HG03103 (cell line): Measurements from ENCODE around the gene TOR3A.
"Not testable (repeated sequence)": the region's sequence is repeated elsewhere in the genome, so short reads cannot be mapped to it uniquely, and the experiment has no call there.

Experiments
- ATAC-seq: cut with Tn5 transposase; IDR thresholded peaks from one replicate; pipeline ENCODE4 v1.9.1; 2021; ENCODE audit warnings: low read depth; ENCODE audit not compliant: unreplicated experiment

TOR3A gene

DNA sequence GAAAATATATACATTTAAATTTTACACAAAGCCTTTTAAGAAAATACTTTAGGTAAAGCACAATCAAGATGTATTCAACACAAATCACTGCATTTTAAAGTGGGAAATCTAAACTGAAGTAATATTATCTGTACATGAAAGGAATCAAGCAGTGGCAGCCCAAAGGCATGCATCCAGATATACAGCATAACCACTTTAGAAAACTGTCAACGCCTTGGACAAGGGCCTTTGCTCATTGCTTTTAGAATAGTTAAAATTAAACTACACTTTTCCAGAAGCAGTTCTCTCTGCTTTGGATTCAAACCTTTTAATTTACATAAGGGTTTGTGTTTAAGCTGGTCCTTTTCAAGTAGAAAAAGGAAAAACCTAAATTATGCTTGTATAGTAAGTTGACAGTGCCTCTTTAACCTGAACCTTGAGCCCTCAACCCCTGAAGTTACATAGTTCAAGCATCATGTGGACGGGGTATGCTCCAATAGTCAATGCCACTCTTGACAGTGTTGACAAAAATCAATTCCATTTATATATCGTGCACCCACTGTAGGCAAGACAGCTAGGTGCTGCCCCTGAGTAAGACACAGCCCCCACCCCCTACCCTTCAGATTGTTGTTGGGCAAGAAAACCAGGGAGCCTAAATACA is 22.9 kb downstream of the TOR3A start:
- ATAC-seq: no peak

DNA sequence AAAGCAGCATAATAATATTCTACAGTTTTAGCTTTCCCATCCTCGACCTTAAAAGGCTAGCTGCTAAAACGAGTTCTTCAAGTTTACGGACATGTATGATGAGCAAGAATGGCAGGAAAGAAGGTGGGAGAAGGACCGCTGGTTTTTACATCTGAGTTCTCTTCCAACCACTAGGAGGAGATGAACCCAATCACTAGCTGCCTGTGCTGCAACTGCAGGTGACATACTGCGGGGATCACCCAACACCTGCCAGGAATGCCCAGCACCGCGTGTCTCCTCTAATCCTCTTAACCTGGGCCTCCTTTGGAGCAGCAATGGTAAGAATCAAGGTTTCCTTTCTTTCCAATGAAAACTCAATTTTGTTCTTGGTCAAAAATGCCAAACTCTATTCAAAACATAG is 23.5 kb downstream of the TOR3A start:
- no peak for ATAC-seq

DNA sequence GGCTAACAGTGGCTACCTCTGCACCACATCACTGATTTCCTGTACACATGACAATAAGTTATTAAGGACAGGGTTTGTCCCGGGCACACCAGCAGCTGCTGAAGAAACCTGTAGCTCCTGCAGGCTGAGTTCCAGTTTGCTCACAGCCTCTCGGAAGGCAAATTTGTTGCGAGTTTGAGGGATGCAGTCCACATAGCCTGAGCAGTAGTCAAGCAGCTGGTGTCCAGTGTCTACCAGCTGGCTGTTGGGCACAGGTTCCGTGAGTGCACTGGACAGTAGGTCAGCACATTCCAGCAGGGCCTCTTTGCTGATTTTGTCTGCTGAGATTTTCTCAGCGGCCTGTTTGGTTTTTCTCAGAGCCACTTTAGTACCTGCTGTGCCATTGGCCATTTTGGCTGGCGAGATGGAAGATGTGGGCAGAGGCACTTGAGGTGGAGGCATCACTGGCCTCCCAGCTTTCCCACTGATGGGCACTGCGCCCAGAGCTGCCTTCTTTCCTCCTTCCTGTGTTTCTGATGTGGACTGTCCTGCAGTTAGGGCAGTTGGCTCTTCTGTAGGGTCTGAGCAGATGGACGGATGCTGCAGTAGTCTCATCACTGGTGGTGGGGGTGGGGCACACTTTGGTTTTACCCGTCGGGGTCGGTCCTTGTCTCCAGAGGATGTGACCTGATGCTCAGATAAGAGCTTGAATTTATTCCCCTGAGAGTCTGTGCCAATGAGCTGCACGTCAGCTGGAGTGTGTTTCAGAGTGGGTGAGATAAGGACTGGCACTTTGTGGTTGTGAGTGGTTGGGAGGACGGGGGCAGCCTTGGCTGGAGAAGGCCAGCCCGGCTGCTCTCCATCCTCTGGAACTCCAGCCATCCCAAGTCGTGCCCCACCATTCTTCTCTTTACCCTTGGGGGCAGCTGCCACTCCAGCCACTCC is 26.1 kb downstream of the TOR3A start:
- no peak for ATAC-seq

DNA sequence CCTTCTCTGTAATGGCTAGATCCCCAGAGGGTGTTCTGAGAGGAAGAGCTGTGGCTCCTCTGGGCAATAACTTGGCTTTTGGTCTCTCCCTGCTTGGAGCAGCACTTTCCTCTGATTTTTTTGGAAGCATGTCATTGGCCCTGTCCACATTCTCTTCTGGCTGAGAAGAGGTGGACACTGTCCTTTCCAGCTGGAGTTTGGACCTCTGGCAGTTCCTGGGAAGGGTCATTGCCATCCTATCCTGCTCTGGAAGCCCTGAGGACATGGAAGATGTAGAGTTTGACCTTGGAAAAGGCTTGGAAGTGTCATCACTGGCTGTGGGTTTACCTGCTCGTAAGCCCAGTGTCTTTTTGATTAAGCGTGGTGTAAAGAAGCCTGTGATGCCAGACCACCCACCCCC is 26.8 kb downstream of the TOR3A start:
- no peak for ATAC-seq

DNA sequence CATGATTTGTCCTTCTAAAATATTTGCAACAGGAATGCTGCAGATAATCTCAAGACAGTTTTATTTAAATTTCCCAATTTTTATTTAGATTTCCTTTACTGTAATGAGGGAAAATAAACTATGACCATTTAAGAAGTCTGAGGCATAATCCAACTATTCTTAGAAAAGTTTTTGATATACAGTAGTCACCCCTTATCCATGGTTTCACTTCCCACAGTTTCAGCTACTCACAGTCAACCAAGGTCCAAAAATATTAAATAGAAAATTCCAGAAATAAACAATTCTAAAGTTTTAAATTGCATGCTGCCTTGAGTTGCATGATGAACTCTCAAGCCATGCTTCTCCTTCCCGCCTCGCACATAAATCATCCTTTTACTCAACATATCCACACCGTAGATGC is 33.3 kb downstream of the TOR3A start:
- no peak for ATAC-seq

DNA sequence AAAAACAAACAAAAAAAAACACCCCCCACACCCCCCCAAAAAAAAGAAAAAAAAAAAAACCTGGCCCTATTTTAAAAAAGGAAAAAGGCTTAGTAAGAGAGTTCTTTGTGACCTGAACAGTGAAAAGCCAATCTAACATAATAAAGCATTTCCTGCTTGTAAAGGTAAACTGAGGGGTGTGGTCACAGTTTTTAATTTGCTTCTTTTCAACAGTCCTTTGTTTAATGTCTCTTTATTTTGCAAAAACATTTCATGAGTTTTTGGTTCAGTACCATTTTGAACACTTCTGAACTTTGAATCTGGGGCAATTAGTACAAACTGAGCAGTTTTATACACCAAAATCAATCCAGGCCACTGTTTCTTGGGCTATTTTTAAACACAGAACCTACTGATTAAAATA is 37.6 kb downstream of the TOR3A start:
- ATAC-seq: no peak

DNA sequence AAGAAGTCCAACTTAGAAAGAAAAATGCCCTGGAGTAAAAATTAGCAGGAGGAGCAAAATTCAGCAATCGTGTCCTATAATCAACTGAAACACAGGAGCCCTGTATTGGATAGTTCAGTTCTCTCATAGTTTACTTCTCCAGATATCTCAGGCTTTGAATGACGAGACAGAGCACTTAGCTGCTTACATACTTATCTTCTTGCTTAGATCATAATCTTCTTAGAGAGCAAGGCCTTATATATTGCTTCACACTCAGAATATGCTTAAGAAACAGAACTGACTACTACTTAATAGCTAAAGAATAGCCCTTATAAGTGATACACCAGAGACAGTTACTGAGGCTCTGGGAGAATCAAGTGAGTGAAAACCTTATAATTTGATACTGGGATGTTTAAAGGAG is 38.9 kb downstream of the TOR3A start:
- ATAC-seq: no peak

DNA sequence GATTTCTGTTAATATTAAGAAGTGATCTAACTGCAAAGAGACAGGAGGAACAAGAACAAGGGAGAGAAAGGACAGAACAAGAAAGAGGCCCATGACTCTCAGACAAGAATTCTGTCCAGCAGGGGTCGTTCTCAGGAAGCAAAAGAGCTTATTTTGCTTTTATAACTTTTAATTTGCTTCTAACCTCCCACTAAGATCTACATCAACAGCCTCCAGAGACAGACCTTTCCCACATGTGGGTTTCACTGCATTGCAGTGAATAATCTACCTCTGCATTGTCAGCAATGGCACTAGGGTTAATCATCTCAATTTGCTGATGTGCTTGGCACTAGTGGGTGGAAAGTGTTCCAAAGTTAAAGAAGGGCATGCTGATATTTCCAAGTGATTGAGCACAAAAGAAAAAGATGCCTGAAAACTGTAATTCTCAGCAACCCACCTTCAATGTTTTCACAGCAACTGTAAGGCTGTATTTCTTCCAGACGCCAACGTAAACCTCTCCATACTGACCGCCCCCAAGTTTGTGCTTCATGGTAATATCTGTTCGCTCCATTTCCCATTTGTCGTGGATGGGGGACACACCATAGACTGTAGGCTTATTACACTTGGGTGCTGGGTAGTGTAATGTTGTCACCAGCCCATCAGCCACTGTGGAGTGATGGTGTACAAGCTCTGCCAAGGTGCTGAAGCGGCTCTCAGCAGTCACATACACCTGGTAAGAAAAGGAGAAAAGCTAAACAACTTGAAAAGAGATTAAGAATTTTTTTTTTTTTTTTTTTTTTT is 39.5 kb downstream of the TOR3A start:
- ATAC-seq: no peak

DNA sequence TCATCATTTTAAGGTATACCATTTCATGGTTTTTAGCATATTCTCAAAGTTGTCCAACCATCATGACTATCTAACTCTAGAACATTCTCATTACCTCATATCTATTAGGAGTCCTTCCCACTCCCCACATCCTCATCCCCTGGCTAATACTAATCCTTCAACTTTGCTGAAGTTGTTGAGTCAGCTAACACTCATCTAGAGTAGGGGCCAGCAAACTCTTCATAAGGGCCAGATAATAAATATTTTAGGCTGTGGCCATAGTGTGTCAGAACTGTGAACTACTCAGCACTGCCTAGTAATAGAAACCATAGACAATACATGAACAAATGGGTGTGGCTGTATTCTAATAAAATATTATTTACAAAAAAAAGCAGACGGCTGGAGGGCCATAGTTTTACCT is 43.0 kb downstream of the TOR3A start:
- ATAC-seq: no peak

DNA sequence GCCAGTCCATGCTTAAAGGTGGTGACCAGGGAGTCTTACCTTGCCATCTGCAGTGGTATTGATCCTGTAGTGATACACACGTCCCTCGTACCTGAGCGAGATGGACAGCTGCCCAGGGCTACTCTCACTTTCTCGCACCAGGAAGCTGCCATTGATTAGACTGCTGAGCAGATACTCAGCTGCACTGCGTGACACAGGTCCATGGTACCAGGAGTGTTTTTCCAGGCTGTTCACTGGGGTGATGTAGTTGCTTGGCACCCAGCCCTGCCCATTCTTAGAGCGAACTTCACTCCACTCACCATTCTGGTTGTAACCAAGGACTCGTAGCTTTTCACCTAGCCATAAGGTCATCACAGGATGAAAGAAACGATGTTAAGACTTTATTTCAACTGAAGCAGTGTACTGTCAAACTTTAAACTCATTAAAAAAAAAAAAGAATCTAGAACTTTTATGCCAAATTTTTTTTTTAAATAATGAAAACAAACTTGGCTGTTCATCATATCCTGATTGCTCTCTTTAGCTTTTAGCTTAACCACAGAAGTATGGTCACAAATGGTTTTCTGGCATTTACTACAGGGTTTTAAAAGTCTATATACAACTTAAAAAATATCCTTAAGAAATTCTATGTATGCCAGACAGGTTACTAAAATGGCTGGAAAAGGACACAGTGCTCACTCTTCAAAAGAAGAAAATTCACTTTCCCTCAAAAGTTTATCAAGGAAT is 44.6 kb downstream of the TOR3A start:
- ATAC-seq: no peak

DNA sequence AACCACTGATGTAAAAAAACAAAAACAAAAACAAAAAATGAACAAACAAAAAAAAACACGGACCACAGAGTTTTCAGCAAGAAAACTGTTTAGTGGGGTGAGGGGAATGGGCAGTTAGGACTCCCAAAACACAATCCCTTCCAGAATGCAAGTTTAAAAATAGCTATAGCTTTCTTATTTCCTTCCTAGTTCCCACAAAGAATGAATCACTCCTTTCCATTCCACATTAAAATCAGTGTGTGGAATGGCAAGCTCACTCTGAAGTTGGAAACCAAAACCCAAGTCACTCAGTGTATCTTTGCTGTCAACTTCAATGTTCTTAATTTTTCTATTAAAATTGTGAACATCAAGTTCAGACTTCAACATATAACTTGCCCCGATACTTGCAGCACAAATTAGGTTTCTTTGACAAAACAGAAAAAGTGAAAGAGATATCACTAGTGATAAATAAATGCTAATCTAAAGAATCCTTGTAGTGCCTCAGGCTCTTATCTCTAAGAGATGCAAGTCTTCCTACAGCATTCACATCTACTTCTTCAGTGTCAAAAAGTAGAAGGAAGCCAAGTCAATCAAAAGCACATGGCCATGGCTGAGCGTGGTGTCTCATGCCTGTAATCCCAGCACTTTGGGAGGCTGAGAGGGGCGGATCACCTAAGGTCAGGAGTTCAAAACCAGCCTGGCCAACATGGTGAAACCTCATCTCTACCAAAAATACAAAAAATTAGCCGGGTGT is 45.5 kb downstream of the TOR3A start:
- ATAC-seq: no peak

DNA sequence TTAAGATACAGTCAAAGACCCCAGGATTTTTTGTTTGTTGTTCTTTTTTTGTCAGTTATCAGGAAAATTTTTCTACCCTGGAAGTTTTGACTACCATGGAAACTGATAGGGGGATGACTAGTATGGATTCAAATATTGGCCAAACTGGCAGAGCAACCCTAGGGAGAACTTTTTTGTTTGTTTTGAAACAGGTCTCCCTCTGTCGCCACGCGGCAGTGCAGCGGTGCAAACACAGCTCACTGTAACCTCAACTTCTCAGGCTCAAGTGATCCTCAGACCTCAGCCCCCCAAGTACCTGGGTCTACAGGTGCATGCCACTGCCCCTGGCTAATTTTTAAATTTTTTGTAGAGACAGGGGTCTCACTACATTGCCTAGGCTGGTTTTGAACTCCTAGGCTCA is 46.6 kb downstream of the TOR3A start:
- ATAC-seq: no peak

DNA sequence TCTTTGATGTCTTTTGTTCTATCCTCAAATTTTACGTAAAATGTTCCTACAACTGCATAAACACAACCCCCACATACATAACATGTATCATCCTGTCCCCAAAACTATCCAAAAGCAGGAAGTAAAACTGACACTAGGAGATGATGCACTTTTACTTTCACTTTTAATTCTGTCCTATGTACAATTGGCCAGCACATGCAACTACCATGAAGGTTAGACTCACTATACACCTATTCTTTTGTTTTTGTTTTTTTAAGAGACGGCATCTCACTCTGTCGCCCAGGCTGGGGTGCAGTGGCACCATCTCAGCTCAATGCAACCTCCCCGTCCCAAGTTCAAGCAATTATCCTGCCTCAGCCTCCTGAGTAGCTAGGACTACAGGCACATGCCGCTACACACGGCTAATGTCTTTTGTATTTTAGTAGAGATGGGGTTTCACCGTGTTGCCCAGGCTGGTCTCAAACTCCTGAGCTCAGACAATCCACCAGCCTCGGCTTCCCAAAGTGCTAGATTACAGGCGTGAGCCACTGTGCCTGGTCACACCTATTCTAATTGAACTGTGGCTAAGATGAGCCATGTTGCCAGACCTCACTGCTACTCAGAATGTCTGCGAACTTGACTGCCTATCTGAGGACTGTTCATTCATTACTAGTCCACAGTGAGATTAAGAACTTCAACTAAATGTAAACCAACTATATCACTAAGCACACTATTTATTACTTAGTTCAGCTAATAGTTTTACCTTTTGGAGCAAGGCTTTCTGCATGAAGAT is 48.0 kb downstream of the TOR3A start:
- peak; percentile 96 for ATAC-seq

DNA sequence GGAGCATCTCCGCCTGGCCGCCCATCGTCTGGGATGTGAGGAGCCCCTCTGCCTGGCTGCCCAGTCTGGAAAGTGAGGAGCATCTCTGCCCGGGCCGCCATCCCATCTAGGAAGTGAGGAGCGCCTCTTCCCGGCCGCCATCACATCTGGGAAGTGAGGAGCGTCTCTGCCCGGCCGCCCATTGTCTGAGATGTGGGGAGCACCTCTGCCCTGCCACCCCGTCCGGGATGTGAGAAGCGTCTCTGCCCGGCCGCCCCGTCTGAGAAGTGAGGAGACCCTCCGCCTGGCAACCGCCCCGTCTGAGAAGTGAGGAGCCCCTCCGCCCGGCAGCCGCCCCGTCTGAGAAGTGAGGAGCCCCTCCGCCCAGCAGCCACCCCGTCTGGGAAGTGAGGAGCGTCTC is 53.3 kb downstream of the TOR3A start:
- not testable (repeated sequence) for ATAC-seq

DNA sequence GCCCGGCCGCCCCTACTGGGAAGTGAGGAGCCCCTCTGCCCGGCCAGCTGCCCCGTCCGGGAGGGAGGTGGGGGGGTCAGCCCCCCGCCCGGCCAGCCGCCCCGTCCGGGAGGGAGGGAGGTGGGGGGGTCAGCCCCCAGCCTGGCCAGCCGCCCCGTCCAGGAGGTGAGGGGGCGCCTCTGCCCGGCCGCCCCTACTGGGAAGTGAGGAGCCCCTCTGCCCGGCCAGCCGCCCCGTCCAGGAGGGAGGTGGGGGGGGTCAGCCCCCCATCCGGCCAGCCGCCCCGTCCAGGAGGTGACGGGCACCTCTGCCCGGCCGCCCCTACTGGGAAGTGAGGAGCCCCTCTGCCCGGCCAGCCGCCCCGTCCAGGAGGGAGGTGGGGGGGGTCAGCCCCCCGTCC is 53.8 kb downstream of the TOR3A start:
- not testable (repeated sequence) for ATAC-seq

DNA sequence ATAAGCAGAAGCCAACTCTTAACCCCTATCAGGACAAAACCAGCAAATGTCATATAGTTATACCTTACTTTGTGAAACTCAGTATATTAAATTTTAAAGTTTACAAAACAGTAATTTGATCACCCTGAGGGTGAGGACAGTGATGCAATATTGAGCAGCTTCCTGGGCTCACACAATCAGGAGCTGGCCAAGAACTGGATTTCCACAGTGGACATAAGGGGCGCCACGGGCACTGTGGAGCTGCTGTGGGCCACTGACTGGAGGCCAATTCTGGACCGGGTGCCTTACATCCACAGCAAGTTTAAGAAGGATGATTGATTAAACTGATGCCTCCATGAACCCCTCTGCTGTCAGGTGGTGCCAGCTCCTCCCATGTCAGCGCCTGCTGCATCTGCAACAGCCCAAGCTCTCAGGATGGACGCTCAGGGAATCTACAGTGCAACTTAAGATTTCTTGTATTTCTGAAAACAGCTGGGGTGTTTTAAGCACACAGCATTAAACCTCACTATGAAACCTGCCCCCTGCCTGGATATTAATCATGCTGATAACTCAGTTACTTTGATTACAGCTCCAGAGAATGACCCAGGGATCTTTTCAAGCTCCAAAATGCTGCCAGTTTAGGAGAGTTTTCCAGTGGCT is 55.9 kb downstream of the TOR3A start:
- ATAC-seq: no peak

DNA sequence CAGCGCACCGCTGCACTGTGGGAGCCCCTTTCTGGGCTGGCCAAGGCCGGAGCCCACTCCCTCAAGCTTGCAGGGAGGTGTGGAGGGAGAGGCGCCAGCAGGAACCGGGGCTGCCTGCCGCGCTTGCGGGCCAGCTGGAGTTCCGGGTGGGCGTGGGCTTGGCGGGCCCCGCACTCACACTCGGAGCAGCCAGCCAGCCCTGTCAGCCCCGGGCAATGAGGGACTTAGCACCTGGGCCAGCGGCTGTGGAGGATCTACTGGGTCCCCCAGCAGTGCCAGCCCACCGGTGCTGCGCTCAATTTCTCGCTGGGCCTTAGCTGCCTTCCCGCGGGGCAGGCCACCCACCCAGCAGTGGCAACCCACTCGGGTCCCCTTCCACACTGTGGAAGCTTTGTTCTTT is 56.9 kb downstream of the TOR3A start:
- ATAC-seq: not testable (repeated sequence)

DNA sequence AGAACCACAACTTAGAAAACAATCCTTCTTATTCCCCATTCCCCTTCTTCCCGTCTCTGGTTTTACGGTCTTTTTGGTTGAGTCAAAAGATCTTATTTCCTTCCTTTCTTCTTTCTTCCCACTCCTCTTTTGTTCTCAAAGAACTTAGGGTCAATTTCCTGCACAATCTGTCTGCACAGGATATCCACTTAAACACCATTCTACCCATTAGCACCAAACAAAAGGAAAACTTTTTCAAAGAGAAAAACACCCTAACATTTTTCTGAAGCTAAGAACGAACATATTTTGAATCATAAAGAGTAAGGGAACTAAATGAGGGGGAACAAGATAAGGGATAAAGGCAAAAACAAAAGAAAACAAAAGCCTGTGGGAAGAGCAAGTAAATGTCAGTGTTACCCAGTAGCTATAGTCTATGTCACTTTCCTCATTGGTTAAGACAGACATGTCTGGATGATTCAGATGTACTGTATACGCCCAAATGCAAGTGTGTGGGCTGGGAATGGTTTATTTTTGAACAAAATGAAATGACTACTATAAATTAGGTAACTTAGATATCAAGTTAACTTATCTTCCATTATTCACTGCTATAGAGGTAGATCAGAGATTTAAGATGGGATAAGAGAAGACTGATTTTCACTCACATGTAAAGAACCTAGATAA is 59.9 kb downstream of the TOR3A start:
- no peak for ATAC-seq
